CD8-positive, alpha-beta memory T cell (primary cell): ENCODE results near the gene FTMT. TPM values are rescaled to one million over a fixed set of nuclear protein-coding genes. Genes with fewer than 3 reads are reported as not detected.

ENCODE experiments used
- CTCF ChIA-PET: fragments of 350-600 bp; sonication (Branson Sonifier 250); formaldehyde crosslinking; loops from one replicate; lab custom pipeline; 2021; ENCODE audit warnings: antibody characterized with exemption; lab: Charles Lee
- POLR2A ChIA-PET: fragments of 350-600 bp; sonication (Branson Sonifier 250); formaldehyde crosslinking; loops from one replicate; lab custom pipeline; 2021; ENCODE audit warnings: antibody characterized with exemption; lab: Charles Lee
- DNase-seq, 5 donors: peaks; one replicate each; pipeline versions ENCODE4 v3.0.0 to v3.0.0-alpha.2; 2020 to 2022; ENCODE audit warnings: mixed read lengths in 1 of 5
- H3K27ac ChIP-seq: one replicate; pipeline ENCODE4 v1.7.0; 2013; ENCODE audit warnings: low read depth, mild to moderate bottlenecking, low read length, moderate library complexity
- H3K27me3 ChIP-seq: 2 replicates; pipeline ENCODE4 v1.7.0; 2013; ENCODE audit warnings: low read length, mild to moderate bottlenecking; ENCODE audit not compliant: insufficient read depth, poor library complexity, severe bottlenecking
- H3K36me3 ChIP-seq: 2 replicates; pipeline ENCODE4 v1.7.0; 2013; ENCODE audit warnings: mild to moderate bottlenecking, low read length, moderate library complexity; ENCODE audit not compliant: insufficient read depth
- H3K4me1 ChIP-seq: 2 replicates; pipeline ENCODE4 v1.7.0; 2013; ENCODE audit warnings: mild to moderate bottlenecking, low read length, moderate library complexity; ENCODE audit not compliant: insufficient read depth
- H3K4me3 ChIP-seq: 2 replicates; pipeline ENCODE4 v1.7.0; 2013; ENCODE audit warnings: mild to moderate bottlenecking, low read length
- H3K9me3 ChIP-seq: 2 replicates; pipeline ENCODE4 v1.7.0; 2013; ENCODE audit warnings: mild to moderate bottlenecking, low read length
- H3K27ac Mint-ChIP-seq, 8 donors: one replicate each; pipeline ENCODE4 v1.8.0; 2020 to 2021; ENCODE audit warnings: mixed read lengths in 8 of 8, mild to moderate bottlenecking in 6 of 8, inconsistent platforms in 3 of 8, moderate library complexity in 3 of 8
- H3K27me3 Mint-ChIP-seq, 2 donors: one replicate each; pipeline ENCODE4 v1.8.0; 2020 to 2021; ENCODE audit warnings: mixed read lengths in 2 of 2, mild to moderate bottlenecking in 1 of 2, moderate library complexity in 1 of 2
- H3K36me3 Mint-ChIP-seq, 3 donors: one replicate each; pipeline ENCODE4 v1.8.0; 2020 to 2021; ENCODE audit warnings: mixed read lengths in 3 of 3, inconsistent platforms in 1 of 3, mild to moderate bottlenecking in 1 of 3
- H3K4me1 Mint-ChIP-seq, 3 donors: one replicate each; pipeline ENCODE4 v1.8.0; 2020 to 2021; ENCODE audit warnings: mixed read lengths in 3 of 3, inconsistent platforms in 1 of 3, mild to moderate bottlenecking in 1 of 3
- H3K4me3 Mint-ChIP-seq, 7 donors: one replicate each; pipeline ENCODE4 v1.8.0; 2020 to 2021; ENCODE audit warnings: mixed read lengths in 7 of 7, mild to moderate bottlenecking in 6 of 7, moderate library complexity in 4 of 7, inconsistent platforms in 2 of 7
- H3K9me3 Mint-ChIP-seq, 5 donors: one replicate each; pipeline ENCODE4 v1.8.0; 2020 to 2022; ENCODE audit warnings: mixed read lengths in 5 of 5, mild to moderate bottlenecking in 3 of 5, moderate library complexity in 2 of 5, inconsistent platforms in 1 of 5
- polyA plus RNA-seq: library from polyadenylated mRNA; unstranded; fragments of 300-500 nt; fragmentation: Illumina TruSeq; gene quantifications from one replicate; pipeline ENCODE4 v1.2.3, GENCODE V29; 2021
- total RNA-seq, 2 experiments: library from RNA; stranded (reverse); gene quantifications; one replicate each; pipeline ENCODE4 v1.2.3, GENCODE V29; 2021

Gene FTMT
- total and polyA plus RNA-seq, 3 experiments from 2014 or later, result not detected

GRCh38 chr5:121885630-121886029 is 33.9 kb downstream of the FTMT start:
- Histone ChIP-seq H3K4me1 (no peaks in the 10 kb centered on the region), H3K9me3 (no peaks in the 10 kb centered on the region), H3K4me3 (no peak overlapping the region), H3K27me3 (no peaks in the 10 kb centered on the region), H3K27ac (no peak overlapping the region), H3K36me3 (no peaks in the 10 kb centered on the region)
- Mint-ChIP-seq H3K4me1 (no peaks in the 10 kb centered on the region), H3K36me3 (no peaks in the 10 kb centered on the region), H3K9me3 (peaks cover 0 to 7% (median 2%) of the 10 kb centered on the region in 5 donors), H3K4me3 (no peak overlapping the region), H3K27ac (no peak overlapping the region), H3K27me3 (no peaks in the 10 kb centered on the region)
- ChIA-PET POLR2A (no interaction called here), CTCF (no interaction called here)
- DNase-seq, result no peak

GRCh38 chr5:121887727-121888126 is 36.0 kb downstream of the FTMT start:
- Mint-ChIP-seq H3K27me3 (no peaks in the 10 kb centered on the region), H3K9me3 (peaks cover 0 to 9% (median 4%) of the 10 kb centered on the region in 5 donors), H3K36me3 (no peaks in the 10 kb centered on the region), H3K27ac (peak overlapping the region in 1 of 8 donors; percentile 26), H3K4me3 (no peak overlapping the region), H3K4me1 (no peaks in the 10 kb centered on the region)
- no peaks in the 10 kb centered on the region for H3K4me1 ChIP-seq
- no peaks in the 10 kb centered on the region for H3K36me3 ChIP-seq
- ChIA-PET CTCF (no interaction called here), POLR2A (no interaction called here)
- no peak overlapping the region for H3K4me3 ChIP-seq
- no peak overlapping the region for H3K27ac ChIP-seq
- H3K9me3 ChIP-seq, result no peaks in the 10 kb centered on the region
- no peak for DNase-seq
- no peaks in the 10 kb centered on the region for H3K27me3 ChIP-seq

GRCh38 chr5:121890297-121890858 is 38.7 kb downstream of the FTMT start:
- H3K4me3 ChIP-seq, result no peak overlapping the region
- Mint-ChIP-seq H3K36me3 (no peaks in the 10 kb centered on the region), H3K4me1 (no peaks in the 10 kb centered on the region), H3K27ac (no peak overlapping the region), H3K9me3 (peaks cover 0 to 13% (median 6%) of the 10 kb centered on the region in 5 donors), H3K27me3 (no peaks in the 10 kb centered on the region), H3K4me3 (no peak overlapping the region)
- no peaks in the 10 kb centered on the region for H3K4me1 ChIP-seq
- H3K27ac ChIP-seq, result no peak overlapping the region
- no peaks in the 10 kb centered on the region for H3K36me3 ChIP-seq
- no peaks in the 10 kb centered on the region for H3K9me3 ChIP-seq
- ChIA-PET POLR2A (no interaction called here), CTCF (no interaction called here)
- no peak for DNase-seq
- H3K27me3 ChIP-seq, result no peaks in the 10 kb centered on the region

- H3K4me3 Mint-ChIP-seq, result no peak overlapping the region
- Histone ChIP-seq H3K4me3 (no peak overlapping the region), H3K36me3 (no peaks in the 10 kb centered on the region), H3K4me1 (no peaks in the 10 kb centered on the region), H3K27ac (no peak overlapping the region), H3K9me3 (no peaks in the 10 kb centered on the region), H3K27me3 (no peaks in the 10 kb centered on the region)
- H3K9me3 Mint-ChIP-seq, result peaks cover 0 to 10% (median 3%) of the 10 kb centered on the region in 5 donors
- ChIA-PET POLR2A (no interaction called here), CTCF (no interaction called here)
- H3K36me3 Mint-ChIP-seq, result no peaks in the 10 kb centered on the region
- DNase-seq, result no peak
- no peaks in the 10 kb centered on the region for H3K27me3 Mint-ChIP-seq
- no peak overlapping the region for H3K27ac Mint-ChIP-seq
- H3K4me1 Mint-ChIP-seq, result no peaks in the 10 kb centered on the region
Observed at GRCh38 chr5:121897341-121897740, 45.7 kb downstream of the FTMT start.

GRCh38 chr5:121899346-121899745 is 47.7 kb downstream of the FTMT start:
- Mint-ChIP-seq H3K4me1 (no peaks in the 10 kb centered on the region), H3K4me3 (no peak overlapping the region), H3K36me3 (no peaks in the 10 kb centered on the region), H3K9me3 (no peaks in the 10 kb centered on the region), H3K27me3 (peaks cover 0 to 7% of the 10 kb centered on the region in 2 donors), H3K27ac (no peak overlapping the region)
- no peak overlapping the region for H3K27ac ChIP-seq
- CTCF ChIA-PET, result no interaction called here
- no peak for DNase-seq
- H3K4me3 ChIP-seq, result no peak overlapping the region
- no peaks in the 10 kb centered on the region for H3K36me3 ChIP-seq
- H3K9me3 ChIP-seq, result no peaks in the 10 kb centered on the region
- H3K27me3 ChIP-seq, result no peaks in the 10 kb centered on the region
- POLR2A ChIA-PET, result no interaction called here
- no peaks in the 10 kb centered on the region for H3K4me1 ChIP-seq

Other genes with a start within 250 kb of the FTMT start
- 10 to 100 TPM; 18.7 to 19.6 TPM for gene SRFBP1, start 110.1 kb downstream of the FTMT start, total RNA-seq
- gene SRFBP1, start 110.1 kb downstream of the FTMT start, polyA plus RNA-seq, result 11.9 TPM
- gene LOX, start 226.4 kb downstream of the FTMT start, total RNA-seq, result not detected
- gene LOX, start 226.4 kb downstream of the FTMT start, polyA plus RNA-seq, result not detected